Measurements from ENCODE around the gene SERPINA12.
"Not testable (repeated sequence)": the region's sequence is repeated elsewhere in the genome, so short reads cannot be mapped to it uniquely, and the experiment has no call there.

SERPINA12 gene

DNA sequence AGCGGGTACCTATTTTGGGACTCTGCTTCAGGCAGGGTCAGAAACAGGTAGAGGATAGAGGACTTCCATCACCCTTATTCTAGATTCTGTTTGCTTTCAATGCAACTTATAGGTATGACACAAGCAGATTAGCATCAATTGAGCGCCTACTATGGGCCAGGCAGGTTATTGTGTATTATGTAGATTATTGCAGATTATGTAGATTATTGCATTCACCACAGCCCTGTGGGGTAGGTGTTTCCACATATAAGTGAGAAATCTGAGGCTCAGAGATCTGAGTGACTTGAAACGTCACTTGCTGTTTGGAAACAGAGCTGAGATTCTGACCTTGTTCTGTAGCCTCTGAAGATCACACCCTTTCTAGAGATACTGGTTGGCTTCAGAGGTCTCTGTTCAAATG lies 26.2 kb upstream of the SERPINA12 start:
- DNase-seq: no peak

DNA sequence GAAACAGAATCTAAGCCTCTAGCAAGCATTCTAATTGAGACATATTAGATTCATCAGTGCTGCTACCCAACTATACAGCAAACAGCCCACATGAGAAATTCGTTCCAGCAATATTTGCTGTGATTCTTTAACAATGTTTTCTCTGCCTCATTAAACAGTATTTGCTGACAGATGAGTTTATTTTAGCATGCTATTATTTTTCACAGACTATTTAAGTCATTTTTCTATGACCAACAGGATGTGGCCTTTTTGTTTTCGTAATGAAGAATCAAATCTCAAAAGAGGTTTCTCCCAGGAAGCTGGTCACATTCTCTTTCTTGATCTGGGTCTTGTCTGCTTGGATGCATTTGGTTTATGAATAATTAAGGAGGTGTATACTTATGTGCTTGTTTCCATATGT lies 23.2 kb upstream of the SERPINA12 start:
- DNase-seq: no peak

DNA sequence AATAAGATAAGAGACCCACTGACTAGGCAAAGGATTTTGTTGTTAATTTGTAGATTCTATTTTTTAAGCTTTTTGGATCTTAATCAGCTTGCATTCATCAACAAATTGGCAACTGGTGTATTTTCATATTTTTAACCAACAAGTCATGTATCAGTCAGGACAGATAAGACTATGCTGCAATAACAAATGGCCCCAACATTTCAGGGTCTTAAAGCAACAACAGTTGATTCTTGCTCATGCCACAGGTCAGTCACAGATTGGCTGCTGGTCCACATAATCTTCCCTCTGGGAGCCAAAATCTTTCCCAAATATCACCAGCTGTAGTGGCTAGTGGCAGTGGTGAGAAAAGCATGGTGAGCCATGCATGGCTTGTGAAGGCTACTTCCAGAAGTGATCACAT lies 21.9 kb upstream of the SERPINA12 start:
- no peak for DNase-seq

DNA sequence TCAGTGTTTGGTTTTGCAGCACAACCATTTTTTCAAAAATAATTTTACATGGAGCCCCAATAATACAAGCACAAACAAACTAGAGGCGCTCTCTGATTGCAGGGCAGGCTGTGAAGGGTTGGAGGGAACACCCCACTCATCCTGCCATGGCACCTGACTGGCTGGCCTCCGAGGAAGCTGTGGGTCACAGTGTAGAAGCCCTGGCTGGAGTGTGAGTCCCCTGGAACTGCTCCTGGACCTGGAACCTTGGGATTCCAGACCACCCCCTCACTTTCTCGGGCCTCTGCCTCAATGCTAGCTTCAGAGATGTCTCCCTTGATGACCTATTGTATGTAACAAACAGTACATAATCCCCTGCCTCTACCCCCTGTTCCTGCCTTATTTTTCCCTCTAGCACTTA lies 14.8 kb upstream of the SERPINA12 start:
- no peak for DNase-seq

DNA sequence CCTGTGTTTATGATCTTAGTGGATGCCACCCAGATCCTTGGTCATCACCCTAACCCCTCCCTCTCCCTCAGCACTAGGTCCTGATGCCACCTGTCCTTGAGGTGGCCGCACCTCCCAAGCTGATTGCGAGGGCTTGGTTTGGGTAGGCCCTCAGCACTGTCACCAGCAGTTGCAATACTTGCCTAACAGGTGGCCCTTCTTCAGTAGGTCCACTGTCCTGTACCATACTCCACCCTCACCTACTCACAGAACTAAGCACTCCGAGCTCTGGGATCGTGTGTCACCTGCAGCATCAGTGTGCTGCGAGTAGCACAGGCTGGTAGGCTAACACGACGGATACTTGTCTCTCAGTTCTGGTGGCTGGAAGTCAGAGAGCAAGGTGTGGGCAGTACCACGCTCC lies 14.0 kb upstream of the SERPINA12 start:
- DNase-seq: no peak

DNA sequence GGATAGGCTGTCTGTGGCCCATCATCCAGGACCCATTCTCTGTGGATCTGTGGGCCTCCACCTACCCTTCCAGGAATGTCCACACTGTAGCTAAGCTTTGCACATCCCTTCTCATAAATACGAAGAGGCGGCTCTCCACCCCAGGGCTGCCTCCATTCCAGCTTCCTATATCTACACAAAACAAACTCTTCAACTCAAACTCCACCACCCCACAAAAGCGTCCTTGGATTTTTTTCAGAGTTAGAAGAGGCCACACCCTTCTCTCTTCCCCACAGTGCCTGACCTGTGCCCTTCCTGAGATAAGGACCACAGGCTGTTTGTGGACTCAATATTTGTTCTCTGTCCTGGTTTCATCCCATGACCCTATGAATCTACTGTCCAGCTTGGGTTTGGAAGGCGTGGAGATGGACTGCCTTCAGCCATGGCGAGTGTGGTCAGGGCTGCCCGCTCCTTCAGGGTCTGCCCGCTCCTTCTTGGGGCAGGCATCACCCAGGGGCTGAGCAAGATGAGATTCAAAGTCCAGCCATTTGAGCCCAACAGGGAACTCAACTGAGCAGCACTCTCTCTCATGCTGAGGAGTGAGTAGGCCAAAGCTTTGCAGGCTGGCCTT lies 13.0 kb upstream of the SERPINA12 start:
- DNase-seq: no peak

DNA sequence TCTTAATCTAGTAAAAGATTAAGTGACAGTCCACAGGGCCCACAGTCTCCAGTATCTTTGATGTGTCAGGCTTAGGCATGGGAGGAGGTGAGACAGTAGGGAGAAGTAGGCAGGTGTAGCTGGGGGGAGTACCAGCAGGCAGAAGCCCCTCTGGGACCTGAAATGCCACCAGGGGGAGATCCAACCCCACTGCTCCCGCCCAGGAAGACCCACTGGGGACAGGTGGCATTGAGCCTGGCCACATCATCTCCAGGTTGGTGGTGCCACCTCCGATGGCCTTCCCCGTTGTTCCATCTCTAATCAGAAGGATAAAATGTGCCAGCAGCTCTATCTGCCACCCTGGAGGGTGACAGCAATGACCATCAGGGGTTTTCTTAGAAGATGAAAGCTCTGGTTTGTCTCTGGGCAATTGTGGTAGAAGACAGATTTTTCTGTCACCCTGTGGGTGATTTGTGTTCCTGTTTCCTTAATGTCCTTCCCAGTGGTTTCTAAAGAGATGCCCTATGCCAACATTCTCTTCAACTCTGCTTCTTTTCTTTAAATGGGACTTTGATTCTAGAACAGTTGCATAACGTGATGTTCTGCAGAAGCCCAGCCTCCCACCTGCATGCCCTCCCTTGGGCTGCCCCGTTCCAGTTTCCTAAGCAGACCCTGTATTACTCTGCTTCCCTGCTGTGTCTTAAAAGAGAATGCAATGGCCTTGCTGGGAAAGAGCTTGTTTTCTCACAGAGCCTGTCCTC lies 12.3 kb upstream of the SERPINA12 start:
- DNase-seq: no peak

DNA sequence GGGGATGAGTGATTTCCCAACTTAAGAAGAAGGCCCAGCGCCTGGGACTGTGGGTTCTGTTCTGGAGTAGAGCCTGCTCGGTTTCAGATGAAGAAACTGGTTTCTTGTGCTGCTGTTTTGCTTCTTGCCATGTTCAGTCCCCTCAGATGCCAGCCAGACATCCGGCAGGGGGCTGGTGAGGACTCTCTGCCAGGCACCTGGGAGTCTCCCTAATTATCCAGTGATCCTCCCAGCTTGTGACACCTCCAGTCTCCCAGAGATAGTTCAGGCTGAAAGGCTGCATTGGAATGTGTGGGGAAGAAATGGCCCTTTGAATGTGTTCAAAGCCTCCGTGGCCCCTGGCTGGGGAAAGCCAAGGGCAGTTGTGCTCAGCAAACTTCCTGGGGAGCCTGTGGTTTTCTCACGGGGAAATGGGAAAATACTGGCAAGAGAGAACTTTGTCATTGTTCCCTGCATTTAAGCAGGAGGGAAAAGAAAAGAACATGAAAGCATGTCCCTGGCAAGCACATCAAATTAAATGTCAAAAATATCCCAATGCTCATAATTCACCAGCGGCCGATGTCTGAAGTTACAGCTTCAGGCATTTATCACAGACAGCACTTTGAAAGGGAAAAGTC lies 8.5 kb upstream of the SERPINA12 start:
- no peak for DNase-seq

DNA sequence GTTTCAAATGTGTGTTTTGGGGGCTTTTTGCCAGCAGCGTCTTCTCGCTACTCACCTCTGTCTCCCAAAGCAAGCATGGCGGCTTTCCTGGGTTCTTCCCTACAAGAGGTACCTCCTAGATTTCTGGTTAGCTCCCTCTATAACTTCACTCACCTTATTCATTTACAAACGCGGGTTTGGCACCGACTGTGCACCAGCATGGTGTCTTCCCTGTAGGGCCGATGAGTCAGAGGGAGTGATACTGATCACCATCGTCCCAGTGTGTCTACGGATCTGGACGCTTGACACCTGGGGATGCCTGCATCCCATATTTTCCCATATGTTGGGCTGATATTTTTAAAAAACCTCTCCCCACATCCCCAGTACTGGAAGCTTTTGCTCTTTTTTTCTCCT lies 8.0 kb upstream of the SERPINA12 start:
- DNase-seq: no peak

DNA sequence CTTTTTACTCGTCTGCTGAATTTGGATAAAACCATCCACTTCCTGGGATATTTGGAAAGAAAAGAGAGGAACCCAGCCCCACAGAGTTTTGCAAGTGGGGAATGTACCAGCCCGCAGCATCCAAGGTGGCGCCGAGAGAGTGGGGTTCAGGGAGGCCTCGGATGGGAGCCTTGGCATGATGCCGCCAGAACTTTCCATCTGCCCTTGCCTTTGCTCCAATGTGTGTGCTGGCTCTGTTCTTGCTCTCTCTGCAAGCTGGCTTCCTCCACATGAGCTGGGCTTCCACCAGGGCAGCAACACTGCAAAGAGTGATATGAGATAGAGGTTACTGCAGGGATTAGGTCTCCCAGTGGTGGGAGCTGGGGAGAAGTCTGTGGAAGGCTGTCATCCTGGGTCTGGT lies 6.6 kb upstream of the SERPINA12 start:
- no peak for DNase-seq

DNA sequence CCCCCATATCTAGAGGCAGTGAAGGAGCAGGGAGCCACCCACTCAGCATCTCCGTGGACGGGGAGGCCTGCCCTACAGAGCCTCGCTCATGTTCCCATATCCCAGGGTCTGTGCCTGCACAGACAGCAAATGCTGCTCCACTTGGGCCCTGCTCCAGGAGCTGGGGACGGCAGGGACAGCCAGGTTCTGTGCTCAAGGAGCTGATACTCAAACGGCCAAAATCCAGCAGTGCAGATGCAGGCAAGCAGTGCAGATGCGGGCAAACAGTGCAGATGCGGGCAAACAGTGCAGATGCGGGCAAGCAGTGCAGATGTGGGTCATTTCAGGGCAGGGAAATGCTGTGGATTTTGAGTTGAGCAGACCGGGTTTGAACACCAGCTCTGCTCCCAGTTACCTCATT lies 6.2 kb upstream of the SERPINA12 start:
- no peak for DNase-seq

DNA sequence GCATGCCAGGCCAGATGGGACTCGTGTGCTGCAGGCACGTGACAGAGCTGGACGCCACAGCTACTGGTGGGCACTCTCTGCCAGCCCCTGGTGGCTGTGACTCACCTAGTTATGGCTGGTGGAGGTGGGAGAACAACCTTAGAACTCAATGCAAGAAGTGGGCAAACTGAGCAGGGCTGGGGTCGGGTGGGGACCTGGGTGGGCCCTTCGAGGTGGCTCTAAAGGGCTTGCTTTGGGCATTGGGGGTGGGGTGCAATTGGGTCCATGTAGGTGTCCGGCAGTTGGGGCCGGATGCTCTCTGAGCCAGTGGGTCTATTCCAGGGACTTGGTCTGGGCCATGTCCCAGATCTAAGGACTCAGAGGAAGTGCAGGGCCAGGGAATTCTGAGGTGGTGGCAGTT lies 5.1 kb upstream of the SERPINA12 start:
- DNase-seq: no peak

DNA sequence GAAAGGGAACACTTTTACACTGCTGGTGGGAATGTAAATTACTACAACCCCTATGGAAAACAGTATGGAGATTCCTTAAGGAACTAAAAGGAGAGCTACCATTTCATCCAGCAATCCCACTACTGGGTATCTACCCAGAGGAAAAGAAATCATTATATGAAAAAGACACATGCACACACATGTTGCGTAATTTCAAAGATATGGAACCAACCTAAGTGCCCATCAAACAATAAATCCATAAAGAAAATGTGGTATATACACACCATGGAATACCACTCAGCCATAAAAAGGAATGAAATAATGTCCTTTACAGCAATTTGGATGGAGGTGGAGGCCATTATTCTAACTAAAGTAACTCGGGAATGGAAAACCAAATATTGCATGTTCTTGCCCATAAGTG lies 1.2 kb upstream of the SERPINA12 start:
- not testable (repeated sequence) for DNase-seq

DNA sequence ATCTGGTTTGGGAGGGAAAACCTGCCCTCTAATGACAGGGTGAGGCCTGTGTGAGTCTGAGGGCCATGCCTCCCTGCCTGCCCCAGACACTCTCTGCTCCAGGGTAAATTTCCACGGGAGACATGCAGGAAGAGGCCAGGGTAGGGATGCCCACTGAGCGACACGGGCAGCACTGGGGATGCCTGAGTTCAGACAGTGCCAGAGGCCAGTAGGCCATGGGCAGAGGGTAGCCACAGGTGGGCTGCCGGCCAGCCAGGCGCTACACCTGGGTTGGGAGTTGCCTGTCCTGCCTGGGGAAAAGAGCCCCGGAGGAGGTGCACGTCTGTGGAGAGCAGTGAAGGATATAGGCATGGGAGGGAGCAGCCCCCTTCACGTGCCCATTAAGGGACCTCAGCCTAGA lies 3.6 kb downstream of the SERPINA12 start:
- DNase-seq: no peak

DNA sequence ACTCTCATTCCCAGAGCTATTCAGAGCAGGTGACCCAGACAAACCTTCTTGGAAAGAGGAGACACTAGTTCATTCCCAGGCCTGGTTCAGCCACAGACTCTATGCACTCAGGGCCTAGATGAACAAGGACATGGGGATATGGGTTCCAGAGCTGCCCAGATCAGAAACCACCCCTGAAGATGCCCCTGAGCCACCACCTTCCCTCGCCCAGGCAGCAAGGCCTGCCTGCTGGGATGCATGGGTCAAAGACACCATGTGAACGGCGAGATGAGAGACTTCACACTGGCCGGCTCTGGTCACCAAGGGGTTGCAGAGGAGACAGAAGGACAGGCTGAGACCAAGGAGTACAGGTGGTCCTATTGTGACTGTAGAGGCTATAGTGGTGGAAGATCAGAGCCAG lies 4.1 kb downstream of the SERPINA12 start:
- no peak for DNase-seq

DNA sequence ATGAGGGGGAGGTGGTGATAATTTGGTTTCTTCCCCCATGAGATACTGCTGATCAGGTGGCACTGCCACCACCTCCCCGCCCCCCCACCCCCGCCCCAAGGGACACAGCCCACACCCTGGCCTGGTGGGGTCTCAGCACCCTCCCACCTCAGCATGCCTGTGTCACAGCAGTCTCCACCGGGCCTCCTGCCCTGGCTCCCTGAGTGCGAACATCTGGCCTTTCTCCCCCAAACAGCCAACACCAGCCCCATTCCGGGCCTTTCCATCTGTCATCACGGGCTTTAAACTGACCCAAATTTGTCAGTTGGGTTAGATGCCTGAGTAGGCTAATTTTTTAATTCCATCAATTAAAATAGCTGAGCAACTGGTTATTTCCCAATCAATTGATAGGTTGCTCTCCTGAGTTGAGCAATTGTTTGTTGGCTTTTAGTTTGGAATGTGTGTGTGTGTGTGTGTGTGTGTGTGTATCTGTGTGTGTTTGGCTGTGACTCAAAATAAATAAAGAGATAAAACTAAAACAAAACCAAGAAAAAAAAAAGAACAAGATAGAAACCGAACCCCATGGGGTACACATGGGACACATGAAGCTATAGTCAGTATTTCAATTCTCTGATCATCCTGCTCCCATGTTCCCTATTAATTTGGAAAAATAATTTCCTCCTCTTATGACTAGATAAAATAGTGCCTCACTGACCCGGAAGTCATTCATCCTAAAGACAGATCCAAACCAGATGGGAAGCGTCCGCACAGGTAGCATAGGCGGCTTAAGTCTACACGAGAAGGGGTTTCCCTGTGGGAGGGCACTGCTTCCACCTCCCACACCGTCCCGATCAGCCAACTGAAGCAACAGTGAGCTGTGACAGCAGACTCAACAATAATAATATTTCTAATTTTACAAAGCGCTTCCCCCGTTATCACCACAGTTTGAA lies 7.4 kb downstream of the SERPINA12 start:
- no peak for DNase-seq

DNA sequence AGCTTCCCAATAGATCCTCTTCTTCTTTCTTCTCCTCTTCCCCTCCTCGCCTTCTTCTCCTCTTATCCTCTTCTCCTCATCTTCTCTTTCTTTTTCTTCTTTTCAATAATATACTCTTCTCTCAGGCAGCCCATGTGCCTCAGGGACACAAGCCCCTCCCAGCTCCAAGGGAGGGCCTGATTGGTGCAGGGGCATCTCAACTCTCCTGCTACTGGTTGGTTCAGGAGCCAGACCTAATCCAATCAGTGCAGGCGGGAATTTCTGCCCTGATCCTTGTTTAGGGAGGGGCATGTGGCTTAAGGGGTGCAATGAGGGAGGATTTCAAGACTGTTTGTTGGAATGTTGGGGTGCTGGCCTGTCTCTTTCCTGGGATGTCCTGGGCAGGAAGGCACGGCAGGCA lies 9.0 kb downstream of the SERPINA12 start:
- DNase-seq: no peak

DNA sequence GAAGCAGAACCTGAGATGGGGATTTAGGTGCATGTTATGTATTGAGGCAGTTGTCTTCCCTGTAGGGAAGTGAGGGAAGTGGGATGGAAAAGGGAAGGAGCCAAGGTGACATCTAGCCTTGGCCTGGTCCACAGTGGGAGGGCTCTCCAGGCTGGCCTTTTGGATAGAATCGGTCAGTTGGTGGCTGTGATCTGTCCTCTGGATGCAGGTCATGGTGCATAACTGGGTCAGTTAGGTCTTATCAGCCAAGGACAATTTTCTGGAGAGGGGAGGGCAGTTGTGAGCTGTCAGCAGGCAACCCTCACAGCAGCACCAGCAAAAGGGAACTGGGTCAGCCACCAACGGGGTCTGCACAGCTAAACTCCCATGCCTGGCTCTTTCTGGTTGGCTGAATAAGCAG lies 9.6 kb downstream of the SERPINA12 start:
- DNase-seq: no peak

DNA sequence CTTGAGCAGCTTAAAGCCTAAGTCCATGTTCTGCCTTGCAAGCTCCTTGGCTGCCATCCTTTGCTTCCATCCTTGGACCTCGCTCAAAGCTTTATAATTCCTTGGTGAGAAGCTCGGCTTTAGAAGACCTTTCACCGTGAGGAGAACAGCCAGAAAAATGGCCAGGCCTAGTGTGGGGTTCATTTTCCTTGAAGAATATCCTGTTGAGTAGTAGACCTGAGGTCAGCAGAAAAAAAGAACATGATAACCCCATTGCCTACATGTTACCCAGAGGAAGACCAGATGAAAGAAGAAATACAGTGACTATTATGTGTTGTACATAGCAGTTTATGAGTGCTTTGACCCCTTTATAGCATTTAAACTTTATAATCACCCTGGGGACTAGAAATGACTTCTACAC lies 11.1 kb downstream of the SERPINA12 start:
- DNase-seq: no peak

DNA sequence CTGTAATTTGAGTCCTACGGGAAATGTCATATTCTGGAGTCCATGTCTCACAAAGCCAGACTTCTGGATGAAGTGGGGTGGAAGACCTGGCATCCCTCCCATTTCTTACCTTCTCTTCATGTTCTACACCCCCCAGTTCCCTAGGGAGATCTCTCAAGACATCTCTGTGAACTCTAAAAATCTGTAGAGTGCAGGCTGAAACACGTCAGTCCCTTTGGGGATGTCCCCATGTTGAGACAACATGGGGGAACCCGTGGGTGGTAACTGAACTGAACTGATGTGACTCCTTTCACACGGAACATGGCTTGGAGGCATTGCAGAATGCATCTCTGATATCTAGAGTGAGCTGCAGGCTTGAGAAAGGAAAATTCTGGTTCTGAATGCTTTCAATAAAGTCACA lies 15.2 kb downstream of the SERPINA12 start:
- DNase-seq: no peak

DNA sequence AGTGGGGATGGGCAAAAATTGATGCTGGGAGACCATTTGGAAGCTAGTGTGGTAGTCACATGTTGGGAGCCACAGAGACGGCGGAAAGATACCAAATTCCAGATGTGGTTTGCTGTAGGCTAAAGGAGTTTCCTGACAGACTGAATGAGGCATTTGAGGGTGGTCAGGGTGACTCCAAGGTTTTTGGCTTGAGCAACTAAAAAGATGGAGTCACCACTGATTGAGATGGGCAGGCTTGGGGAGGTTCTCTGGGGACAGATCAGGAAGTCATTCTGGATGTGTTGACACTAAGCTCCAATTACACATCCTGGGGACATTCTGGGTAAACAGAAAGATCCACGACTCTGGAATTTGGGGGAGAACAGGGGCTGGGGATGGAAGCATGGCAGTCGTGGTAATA lies 17.8 kb downstream of the SERPINA12 start:
- DNase-seq: no peak

DNA sequence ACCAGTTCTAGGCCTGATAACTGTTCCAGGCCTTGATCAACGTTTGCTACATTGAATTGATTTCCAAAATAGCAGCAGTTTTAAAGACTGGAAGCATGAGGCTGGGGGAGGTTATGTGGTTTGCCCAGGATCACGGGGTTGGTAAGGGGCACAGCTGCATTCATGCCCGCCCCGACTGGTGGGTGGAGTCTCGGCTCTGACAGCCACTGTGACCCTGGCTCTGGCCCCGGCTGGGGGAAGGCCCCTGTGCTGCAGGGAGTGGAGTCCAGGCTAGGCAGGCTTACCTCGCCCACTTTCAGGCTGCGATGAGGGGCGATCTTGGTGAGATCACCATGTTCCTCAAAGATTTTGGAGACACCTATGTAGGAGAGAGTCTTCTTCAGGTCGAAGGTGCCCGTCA lies 19.9 kb downstream of the SERPINA12 start:
- DNase-seq: no peak

DNA sequence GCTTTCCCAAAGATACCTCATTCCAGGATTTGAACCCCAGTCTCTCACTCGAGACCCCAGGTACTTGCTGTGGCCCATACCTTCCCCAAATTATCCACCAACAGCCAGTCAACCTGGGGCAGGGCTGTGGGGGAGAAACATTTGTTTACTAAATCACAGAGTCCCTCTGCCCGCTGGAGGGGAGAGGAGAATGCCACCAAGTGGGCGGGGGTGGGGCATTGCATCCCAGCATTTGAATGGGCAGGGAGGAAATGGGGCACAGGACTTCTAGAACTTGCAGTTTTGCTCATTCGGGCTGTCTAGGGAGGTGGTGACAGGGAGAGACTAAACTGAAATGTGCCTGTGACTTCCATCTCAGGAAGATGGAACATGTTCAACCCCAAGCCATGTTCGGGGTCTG lies 22.4 kb downstream of the SERPINA12 start:
- no peak for DNase-seq

All from NCI-H2081 (cell line).